ENCODE measurements around the gene KLRF2. TPM values are rescaled to one million over a fixed set of nuclear protein-coding genes. Genes with fewer than 3 reads are reported as not detected.

The KLRF2 gene
- total RNA-seq, 6 donors from 2014 or later = not detected

DNA sequence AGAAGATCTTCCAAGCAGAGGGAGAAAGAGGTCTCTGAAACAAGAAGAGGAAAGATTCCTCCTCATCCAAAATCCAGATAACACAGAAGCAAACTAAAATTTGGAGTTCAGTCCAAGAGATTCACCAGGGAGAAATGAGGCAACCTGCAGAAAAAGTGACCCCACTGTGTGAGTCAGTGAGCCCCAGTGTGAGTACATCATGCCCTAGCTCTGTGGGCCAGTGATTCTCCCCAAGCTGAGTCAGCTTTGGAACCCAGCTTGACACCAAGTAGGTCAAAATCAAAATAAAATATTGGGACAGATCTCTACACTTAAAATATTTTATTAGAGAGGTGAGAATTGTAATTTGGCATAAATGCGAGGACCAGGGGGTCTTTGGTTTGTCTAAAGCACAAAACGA is 29.4 kb upstream of the KLRF2 start:
- no peaks in the 10 kb centered on the region for H3K27me3 ChIP-seq
- H3K4me1 ChIP-seq = no peaks in the 10 kb centered on the region
- ATAC-seq (ENCODE audit: low FRiP score in 2 of 2) (no peak), DNase-seq (no peak)
- peaks cover 0 to 21% (median 3%) of the 10 kb centered on the region in 4 donors for H3K9me3 ChIP-seq
- H3K36me3 ChIP-seq = peaks cover 3 to 45% (median 12%) of the 10 kb centered on the region in 4 donors
- WGBS, 2 donors = 88 to 96% methylated on average over 2 of the region's 2 CpGs
- no peak overlapping the region for H3K4me3 ChIP-seq
- no peak for TF ChIP-seq POLR2AphosphoS5 (IDR thresholded peaks at IDR 0.05)
- TF ChIP-seq, protein P1, sequence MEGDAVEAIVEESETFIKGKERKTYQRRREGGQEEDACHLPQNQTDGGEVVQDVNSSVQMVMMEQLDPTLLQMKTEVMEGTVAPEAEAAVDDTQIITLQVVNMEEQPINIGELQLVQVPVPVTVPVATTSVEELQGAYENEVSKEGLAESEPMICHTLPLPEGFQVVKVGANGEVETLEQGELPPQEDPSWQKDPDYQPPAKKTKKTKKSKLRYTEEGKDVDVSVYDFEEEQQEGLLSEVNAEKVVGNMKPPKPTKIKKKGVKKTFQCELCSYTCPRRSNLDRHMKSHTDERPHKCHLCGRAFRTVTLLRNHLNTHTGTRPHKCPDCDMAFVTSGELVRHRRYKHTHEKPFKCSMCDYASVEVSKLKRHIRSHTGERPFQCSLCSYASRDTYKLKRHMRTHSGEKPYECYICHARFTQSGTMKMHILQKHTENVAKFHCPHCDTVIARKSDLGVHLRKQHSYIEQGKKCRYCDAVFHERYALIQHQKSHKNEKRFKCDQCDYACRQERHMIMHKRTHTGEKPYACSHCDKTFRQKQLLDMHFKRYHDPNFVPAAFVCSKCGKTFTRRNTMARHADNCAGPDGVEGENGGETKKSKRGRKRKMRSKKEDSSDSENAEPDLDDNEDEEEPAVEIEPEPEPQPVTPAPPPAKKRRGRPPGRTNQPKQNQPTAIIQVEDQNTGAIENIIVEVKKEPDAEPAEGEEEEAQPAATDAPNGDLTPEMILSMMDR (IDR thresholded peaks at IDR 0.05) = no peak
- no peak for TF ChIP-seq EP300 (IDR thresholded peaks at IDR 0.05)
- TF ChIP-seq POLR2A (IDR thresholded peaks at IDR 0.05) = no peak
- no peak overlapping the region for H3K27ac ChIP-seq

DNA sequence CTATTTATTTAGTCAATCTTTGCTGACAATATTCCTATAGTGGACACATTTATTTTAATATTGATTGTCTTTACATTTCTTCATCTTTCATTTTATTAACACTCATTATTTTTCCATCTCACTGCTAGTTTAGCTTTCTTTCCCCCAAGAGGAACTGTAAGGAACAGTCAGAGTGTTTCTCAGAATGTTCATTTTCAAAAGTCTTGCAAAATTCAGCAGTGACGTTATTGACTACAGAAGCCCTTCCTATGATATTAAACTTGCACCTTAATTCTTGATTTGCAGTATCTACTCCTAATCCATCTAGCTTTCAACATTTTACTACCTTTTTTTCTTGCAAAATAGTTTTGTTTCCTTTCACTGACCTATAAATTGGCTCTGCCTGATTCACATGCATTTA is 25.1 kb upstream of the KLRF2 start:
- WGBS, 2 donors = 57 to 67% methylated on average over 1 of the region's 1 CpG
- Histone ChIP-seq H3K27me3 (no peaks in the 10 kb centered on the region), H3K4me3 (no peak overlapping the region), H3K36me3 (peaks cover 3 to 50% (median 12%) of the 10 kb centered on the region in 4 donors), H3K9me3 (no peaks in the 10 kb centered on the region), H3K27ac (no peak overlapping the region), H3K4me1 (peaks cover 0 to 5% (median 0%) of the 10 kb centered on the region in 4 donors)
- no peak for TF ChIP-seq POLR2AphosphoS5 (IDR thresholded peaks at IDR 0.05)
- no peak for TF ChIP-seq POLR2A (IDR thresholded peaks at IDR 0.05)
- ATAC-seq (ENCODE audit: low FRiP score in 2 of 2) = no peak
- DNase-seq = no peak

DNA sequence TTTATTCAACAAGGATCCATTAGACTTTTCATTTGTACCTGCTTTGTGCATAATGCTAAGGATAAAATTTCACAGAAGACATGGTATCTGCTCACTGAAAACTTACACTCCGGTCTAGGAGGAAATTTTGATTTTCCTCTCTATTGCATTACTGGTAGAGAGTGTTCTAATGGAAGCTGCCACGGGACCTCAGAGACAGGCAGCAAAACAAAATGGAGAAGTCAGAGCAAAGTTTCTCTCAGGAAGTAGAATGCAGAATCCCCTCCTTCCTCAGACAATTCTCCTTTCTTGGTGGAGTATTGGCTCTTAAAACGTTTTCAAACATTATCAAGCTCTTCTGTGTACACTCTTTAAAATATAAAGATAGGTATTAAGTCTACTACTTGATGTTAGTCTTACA is 24.4 kb upstream of the KLRF2 start:
- no peaks in the 10 kb centered on the region for H3K27me3 ChIP-seq
- TF ChIP-seq POLR2AphosphoS5 (IDR thresholded peaks at IDR 0.05) (no peak), EP300 (IDR thresholded peaks at IDR 0.05) (no peak), POLR2A (IDR thresholded peaks at IDR 0.05) (no peak)
- TF ChIP-seq, protein P1 (IDR thresholded peaks at IDR 0.05) = no peak
- peaks cover 3 to 45% (median 9%) of the 10 kb centered on the region in 4 donors for H3K36me3 ChIP-seq
- no peak for ATAC-seq (ENCODE audit: low FRiP score in 2 of 2)
- peak overlapping the region in 1 of 4 donors; percentile 6 for H3K27ac ChIP-seq
- H3K4me1 ChIP-seq = peaks cover 0 to 5% (median 0%) of the 10 kb centered on the region in 4 donors
- WGBS, 2 donors = 51 to 56% methylated on average over 3 of the region's 3 CpGs
- no peaks in the 10 kb centered on the region for H3K9me3 ChIP-seq
- H3K4me3 ChIP-seq = no peak overlapping the region
- no peak for DNase-seq

DNA sequence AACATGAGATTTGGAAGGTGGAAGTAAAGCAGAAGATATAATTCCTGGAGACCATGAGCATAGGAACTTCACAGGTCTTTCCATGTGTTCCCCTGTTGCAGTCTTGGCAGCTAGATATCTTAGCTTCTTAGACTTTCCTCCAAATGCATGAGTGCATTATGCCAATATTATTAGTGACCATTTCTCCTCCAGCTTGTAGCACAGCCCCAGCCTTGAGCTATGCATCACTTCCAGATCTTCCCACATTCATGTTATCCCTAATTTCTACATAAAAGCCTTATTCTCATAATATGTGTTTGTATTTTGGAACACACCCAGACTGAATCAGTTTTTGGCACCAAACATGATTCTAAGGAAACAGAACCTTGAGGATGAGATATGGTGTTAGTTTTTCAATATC is 23.2 kb upstream of the KLRF2 start:
- ATAC-seq (ENCODE audit: low FRiP score in 2 of 2) (no peak), DNase-seq (no peak)
- no peaks in the 10 kb centered on the region for H3K27me3 ChIP-seq
- H3K4me3 ChIP-seq = no peak overlapping the region
- H3K36me3 ChIP-seq = peaks cover 2 to 32% (median 9%) of the 10 kb centered on the region in 4 donors
- H3K4me1 ChIP-seq = peaks cover 0 to 11% (median 0%) of the 10 kb centered on the region in 4 donors
- no peak overlapping the region for H3K27ac ChIP-seq
- no peaks in the 10 kb centered on the region for H3K9me3 ChIP-seq
- TF ChIP-seq, protein P1 (IDR thresholded peaks at IDR 0.05) = no peak
- TF ChIP-seq POLR2AphosphoS5 (IDR thresholded peaks at IDR 0.05) = no peak
- no peak for TF ChIP-seq EP300 (IDR thresholded peaks at IDR 0.05)
- TF ChIP-seq POLR2A (IDR thresholded peaks at IDR 0.05) = no peak

DNA sequence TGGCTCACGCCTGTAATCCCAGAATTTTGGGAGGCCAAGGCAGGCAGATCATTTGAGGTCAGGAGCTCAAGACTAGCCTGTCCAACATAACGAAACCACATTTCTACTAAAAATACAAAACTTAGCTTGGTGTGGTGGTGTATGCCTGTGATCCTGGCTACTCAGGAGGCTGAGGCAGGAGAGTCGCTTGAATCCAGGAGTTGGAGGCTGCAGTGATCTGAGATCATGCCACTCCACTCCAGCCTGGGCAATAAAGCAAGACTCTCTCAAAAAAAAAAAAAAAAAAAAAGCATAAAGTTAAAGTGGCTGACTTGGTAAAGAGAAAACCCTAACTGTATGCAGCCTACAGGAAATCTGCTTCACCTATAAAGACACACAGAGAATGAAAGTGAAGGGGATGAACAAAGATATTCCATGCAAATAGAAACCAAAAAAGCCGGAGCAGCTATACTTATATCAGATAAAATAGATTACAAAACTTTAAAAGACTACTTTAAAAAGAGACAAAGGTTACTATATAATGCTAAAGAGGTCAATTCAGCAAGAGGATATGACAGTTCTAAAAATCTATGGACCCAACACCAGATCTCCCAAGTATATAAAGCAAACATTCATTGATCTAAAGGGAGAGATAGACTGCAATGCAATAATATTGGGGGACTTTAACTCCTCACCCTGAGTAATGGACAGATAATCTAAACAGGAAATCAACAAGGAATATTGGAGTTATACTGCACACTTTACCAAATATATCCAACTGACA is 16.2 kb upstream of the KLRF2 start:
- ATAC-seq (ENCODE audit: low FRiP score in 2 of 2) (no peak), DNase-seq (no peak)
- WGBS, 2 donors = 69 to 80% methylated on average over 4 of the region's 4 CpGs
- TF ChIP-seq EP300 (IDR thresholded peaks at IDR 0.05) = no peak
- TF ChIP-seq POLR2AphosphoS5 (IDR thresholded peaks at IDR 0.05) = no peak
- TF ChIP-seq POLR2A (IDR thresholded peaks at IDR 0.05) = no peak
- TF ChIP-seq, protein P1 (IDR thresholded peaks at IDR 0.05) = no peak
- Histone ChIP-seq H3K9me3 (peaks cover 0 to 4% (median 0%) of the 10 kb centered on the region in 4 donors), H3K36me3 (no peaks in the 10 kb centered on the region), H3K27me3 (no peaks in the 10 kb centered on the region), H3K27ac (peak overlapping the region in 3 of 4 donors; percentile 6 to 94 (median 90)), H3K4me3 (peak overlapping the region in 2 of 4 donors; percentile 26 to 52), H3K4me1 (peaks cover 0 to 10% (median 2%) of the 10 kb centered on the region in 4 donors)
